Activated naive CD4-positive, alpha-beta T cell treated with anti-CD3 and anti-CD28 coated beads, Interleukin-2, amount 50 U/mL, for 24 hours (primary cell): Measurements from ENCODE around the gene AKAP10.
A peak's percentile ranks its signal among the peaks of the same experiment; 100 is the strongest.
"Not testable (repeated sequence)": the region's sequence is repeated elsewhere in the genome, so short reads cannot be mapped to it uniquely, and the experiment has no call there.

Source experiments
- H3K27ac Mint-ChIP-seq: one replicate; pipeline ENCODE4 v1.8.0; 2021; ENCODE audit warnings: mild to moderate bottlenecking, mixed read lengths
- H3K27me3 Mint-ChIP-seq: one replicate; pipeline ENCODE4 v1.8.0; 2021; ENCODE audit warnings: mixed read lengths
- H3K36me3 Mint-ChIP-seq: one replicate; pipeline ENCODE4 v1.8.0; 2021; ENCODE audit warnings: mixed read lengths
- H3K4me1 Mint-ChIP-seq: one replicate; pipeline ENCODE4 v1.8.0; 2021; ENCODE audit warnings: mixed read lengths
- H3K4me3 Mint-ChIP-seq: one replicate; pipeline ENCODE4 v1.8.0; 2021; ENCODE audit warnings: mild to moderate bottlenecking, mixed read lengths
- H3K9me3 Mint-ChIP-seq: one replicate; pipeline ENCODE4 v1.8.0; 2021; ENCODE audit warnings: mixed read lengths

AKAP10 gene

GRCh38 chr17:19905502-19905901 lies 72.1 kb downstream of the AKAP10 start:
- no peak overlapping the region for H3K4me3 Mint-ChIP-seq
- H3K27ac Mint-ChIP-seq: no peak overlapping the region
- H3K27me3 Mint-ChIP-seq: no peaks in the 10 kb centered on the region
- peaks cover 17% of the 10 kb centered on the region for H3K36me3 Mint-ChIP-seq
- no peaks in the 10 kb centered on the region for H3K9me3 Mint-ChIP-seq
- H3K4me1 Mint-ChIP-seq: no peaks in the 10 kb centered on the region

- H3K27ac Mint-ChIP-seq: no peak overlapping the region
- peaks cover 14% of the 10 kb centered on the region for H3K36me3 Mint-ChIP-seq
- H3K27me3 Mint-ChIP-seq: no peaks in the 10 kb centered on the region
- no peaks in the 10 kb centered on the region for H3K9me3 Mint-ChIP-seq
- H3K4me1 Mint-ChIP-seq: no peaks in the 10 kb centered on the region
- H3K4me3 Mint-ChIP-seq: no peak overlapping the region
These were observed 72.7 kb downstream of the AKAP10 start for GRCh38 chr17:19904924-19905323.

- no peaks in the 10 kb centered on the region for H3K9me3 Mint-ChIP-seq
- H3K4me1 Mint-ChIP-seq: no peaks in the 10 kb centered on the region
- H3K4me3 Mint-ChIP-seq: no peak overlapping the region
- peaks cover 12% of the 10 kb centered on the region for H3K36me3 Mint-ChIP-seq
- H3K27ac Mint-ChIP-seq: no peak overlapping the region
- H3K27me3 Mint-ChIP-seq: no peaks in the 10 kb centered on the region
These were observed 73.2 kb downstream of the AKAP10 start for GRCh38 chr17:19904412-19904811.

- no peaks in the 10 kb centered on the region for H3K27me3 Mint-ChIP-seq
- H3K27ac Mint-ChIP-seq: peak overlapping the region; percentile 55
- peaks cover 7% of the 10 kb centered on the region for H3K36me3 Mint-ChIP-seq
- H3K4me1 Mint-ChIP-seq: peaks cover 15% of the 10 kb centered on the region
- H3K9me3 Mint-ChIP-seq: no peaks in the 10 kb centered on the region
- no peak overlapping the region for H3K4me3 Mint-ChIP-seq
These were observed 76.8 kb downstream of the AKAP10 start for GRCh38 chr17:19900809-19901208.

- H3K4me1 Mint-ChIP-seq: peaks cover 18% of the 10 kb centered on the region
These were observed 79.7 kb downstream of the AKAP10 start for GRCh38 chr17:19897903-19898302.

GRCh38 chr17:19897090-19897837 lies 80.4 kb downstream of the AKAP10 start:
- Mint-ChIP-seq H3K9me3 (no peaks in the 10 kb centered on the region), H3K27me3 (no peaks in the 10 kb centered on the region), H3K36me3 (no peaks in the 10 kb centered on the region), H3K27ac (peak overlapping the region; percentile 42), H3K4me1 (peaks cover 18% of the 10 kb centered on the region), H3K4me3 (no peak overlapping the region)

More at GRCh38 chr17:19897903-19898302, 79.7 kb downstream of the AKAP10 start:
- Mint-ChIP-seq H3K4me3 (no peak overlapping the region), H3K27ac (no peak overlapping the region), H3K9me3 (no peaks in the 10 kb centered on the region), H3K36me3 (no peaks in the 10 kb centered on the region), H3K27me3 (no peaks in the 10 kb centered on the region)

GRCh38 chr17:19896679-19897078 lies 80.9 kb downstream of the AKAP10 start:
- H3K27me3 Mint-ChIP-seq: no peaks in the 10 kb centered on the region
- H3K27ac Mint-ChIP-seq: peak overlapping the region; percentile 42

GRCh38 chr17:19890554-19890953 lies 87.1 kb downstream of the AKAP10 start:
- H3K27me3 Mint-ChIP-seq, H3K27ac Mint-ChIP-seq, H3K36me3 Mint-ChIP-seq, H3K9me3 Mint-ChIP-seq, H3K4me1 Mint-ChIP-seq, H3K4me3 Mint-ChIP-seq: not testable (repeated sequence)

More at GRCh38 chr17:19896679-19897078, 80.9 kb downstream of the AKAP10 start:
- H3K4me3 Mint-ChIP-seq: no peak overlapping the region
- no peaks in the 10 kb centered on the region for H3K9me3 Mint-ChIP-seq
- peaks cover 18% of the 10 kb centered on the region for H3K4me1 Mint-ChIP-seq
- no peaks in the 10 kb centered on the region for H3K36me3 Mint-ChIP-seq

GRCh38 chr17:19890001-19890400 lies 87.6 kb downstream of the AKAP10 start:
- not testable (repeated sequence) for H3K27ac Mint-ChIP-seq, H3K27me3 Mint-ChIP-seq, H3K36me3 Mint-ChIP-seq, H3K4me3 Mint-ChIP-seq, H3K4me1 Mint-ChIP-seq, H3K9me3 Mint-ChIP-seq

GRCh38 chr17:19886116-19886515 lies 91.5 kb downstream of the AKAP10 start:
- Mint-ChIP-seq H3K4me3 (no peak overlapping the region), H3K27ac (peak overlapping the region; percentile 2)

GRCh38 chr17:19883537-19884215 lies 94.0 kb downstream of the AKAP10 start:
- H3K4me1 Mint-ChIP-seq: peaks cover 16% of the 10 kb centered on the region
- no peak overlapping the region for H3K4me3 Mint-ChIP-seq
- no peak overlapping the region for H3K27ac Mint-ChIP-seq
- no peaks in the 10 kb centered on the region for H3K36me3 Mint-ChIP-seq
- H3K9me3 Mint-ChIP-seq: no peaks in the 10 kb centered on the region
- no peaks in the 10 kb centered on the region for H3K27me3 Mint-ChIP-seq

More at GRCh38 chr17:19886116-19886515, 91.5 kb downstream of the AKAP10 start:
- H3K36me3 Mint-ChIP-seq: no peaks in the 10 kb centered on the region
- H3K27me3 Mint-ChIP-seq: no peaks in the 10 kb centered on the region
- H3K9me3 Mint-ChIP-seq: no peaks in the 10 kb centered on the region
- no peaks in the 10 kb centered on the region for H3K4me1 Mint-ChIP-seq

- Mint-ChIP-seq H3K4me3 (no peak overlapping the region), H3K4me1 (peaks cover 48% of the 10 kb centered on the region), H3K9me3 (no peaks in the 10 kb centered on the region), H3K27ac (peak overlapping the region; percentile 59), H3K36me3 (no peaks in the 10 kb centered on the region), H3K27me3 (no peaks in the 10 kb centered on the region)
These were observed 97.2 kb downstream of the AKAP10 start for GRCh38 chr17:19880393-19880792.

GRCh38 chr17:19877364-19877945 lies 100.2 kb downstream of the AKAP10 start:
- Mint-ChIP-seq H3K4me1 (peaks cover 61% of the 10 kb centered on the region), H3K4me3 (peak overlapping the region; percentile 36), H3K27me3 (no peaks in the 10 kb centered on the region), H3K9me3 (no peaks in the 10 kb centered on the region), H3K27ac (peak overlapping the region; percentile 23), H3K36me3 (no peaks in the 10 kb centered on the region)

GRCh38 chr17:19876529-19877161 lies 101.0 kb downstream of the AKAP10 start:
- Mint-ChIP-seq H3K27ac (peak overlapping the region; percentile 94), H3K4me3 (peak overlapping the region; percentile 31), H3K36me3 (no peaks in the 10 kb centered on the region), H3K9me3 (no peaks in the 10 kb centered on the region), H3K4me1 (peaks cover 64% of the 10 kb centered on the region), H3K27me3 (no peaks in the 10 kb centered on the region)

- H3K27me3 Mint-ChIP-seq: no peaks in the 10 kb centered on the region
- no peak overlapping the region for H3K4me3 Mint-ChIP-seq
- no peaks in the 10 kb centered on the region for H3K36me3 Mint-ChIP-seq
- H3K9me3 Mint-ChIP-seq: no peaks in the 10 kb centered on the region
- no peak overlapping the region for H3K27ac Mint-ChIP-seq
- peaks cover 70% of the 10 kb centered on the region for H3K4me1 Mint-ChIP-seq
These were observed 103.4 kb downstream of the AKAP10 start for GRCh38 chr17:19874256-19874655.

- H3K4me3 Mint-ChIP-seq: no peak overlapping the region
- H3K27ac Mint-ChIP-seq: no peak overlapping the region
- peaks cover 66% of the 10 kb centered on the region for H3K4me1 Mint-ChIP-seq
- H3K36me3 Mint-ChIP-seq: no peaks in the 10 kb centered on the region
- H3K9me3 Mint-ChIP-seq: no peaks in the 10 kb centered on the region
- no peaks in the 10 kb centered on the region for H3K27me3 Mint-ChIP-seq
These were observed 104.3 kb downstream of the AKAP10 start for GRCh38 chr17:19873346-19873745.
